Esophagus squamous epithelium (tissue), 4 donors: ENCODE measurements around the gene OBSCN.

Experiments
- POLR2A ChIP-seq, 4 donors: fragments of 450-650 bp; IDR thresholded peaks; one replicate each; pipeline ENCODE4 v1.6.1; 2017; ENCODE audit warnings: antibody characterized with exemption in 4 of 4, mild to moderate bottlenecking in 4 of 4, moderate library complexity in 3 of 4
- TF ChIP-seq, protein P1 (sequence below), 6 experiments: fragments of 450-650 bp in 4 of 6; fragments of 200-600 bp in 2 of 6; sonication (generic) in 2 of 6; IDR thresholded peaks; one replicate each; pipeline ENCODE4 v1.5.1; 2016 to 2019; ENCODE audit warnings: antibody characterized with exemption in 6 of 6, mild to moderate bottlenecking in 4 of 6, moderate library complexity in 4 of 6

DNA sequence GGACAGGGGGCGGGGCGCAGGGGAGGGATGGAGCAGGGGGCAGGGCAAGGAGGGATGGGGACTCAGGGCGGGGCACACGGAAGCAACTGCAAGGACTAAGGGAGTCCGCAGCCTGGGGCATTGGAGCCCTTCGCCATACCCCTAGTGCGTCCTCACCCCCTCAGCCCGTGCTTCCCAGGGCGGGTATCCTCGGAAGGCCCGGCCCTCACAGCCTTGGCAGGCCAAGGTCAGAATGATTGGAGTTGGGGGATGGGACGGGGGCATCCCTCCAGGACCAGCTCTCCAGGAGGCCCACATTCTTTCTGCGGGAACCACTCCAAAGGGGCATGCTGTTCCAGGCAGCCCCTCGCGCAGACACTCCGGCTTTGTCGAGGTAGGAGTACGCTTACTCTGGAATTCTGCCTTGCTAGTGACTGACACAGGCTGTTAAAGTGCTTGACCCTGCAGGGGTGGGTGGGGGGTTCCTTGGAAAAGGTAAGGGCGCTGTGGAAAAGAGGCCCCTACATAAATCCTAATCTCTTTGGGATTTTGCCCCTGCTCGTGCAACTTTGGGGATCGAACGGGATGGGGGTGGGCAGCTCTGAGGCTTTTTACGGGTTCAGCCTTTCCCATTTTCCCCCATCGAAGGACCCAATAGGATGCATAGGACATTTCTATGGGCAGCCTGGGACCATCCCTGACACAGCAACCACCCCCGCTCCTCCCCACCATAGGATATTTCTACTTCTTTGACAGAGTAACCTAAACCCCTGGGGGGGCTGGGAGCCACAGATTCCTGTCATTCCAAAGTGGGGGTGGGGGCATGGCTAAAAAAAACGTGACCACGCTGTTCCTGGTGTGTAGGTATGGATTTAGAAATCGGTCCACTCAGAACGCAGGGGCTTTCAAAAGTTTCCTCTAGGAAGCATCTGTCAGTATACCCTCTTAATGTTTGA is 199.5 kb downstream of the OBSCN start:
- TF ChIP-seq, protein P1, sequence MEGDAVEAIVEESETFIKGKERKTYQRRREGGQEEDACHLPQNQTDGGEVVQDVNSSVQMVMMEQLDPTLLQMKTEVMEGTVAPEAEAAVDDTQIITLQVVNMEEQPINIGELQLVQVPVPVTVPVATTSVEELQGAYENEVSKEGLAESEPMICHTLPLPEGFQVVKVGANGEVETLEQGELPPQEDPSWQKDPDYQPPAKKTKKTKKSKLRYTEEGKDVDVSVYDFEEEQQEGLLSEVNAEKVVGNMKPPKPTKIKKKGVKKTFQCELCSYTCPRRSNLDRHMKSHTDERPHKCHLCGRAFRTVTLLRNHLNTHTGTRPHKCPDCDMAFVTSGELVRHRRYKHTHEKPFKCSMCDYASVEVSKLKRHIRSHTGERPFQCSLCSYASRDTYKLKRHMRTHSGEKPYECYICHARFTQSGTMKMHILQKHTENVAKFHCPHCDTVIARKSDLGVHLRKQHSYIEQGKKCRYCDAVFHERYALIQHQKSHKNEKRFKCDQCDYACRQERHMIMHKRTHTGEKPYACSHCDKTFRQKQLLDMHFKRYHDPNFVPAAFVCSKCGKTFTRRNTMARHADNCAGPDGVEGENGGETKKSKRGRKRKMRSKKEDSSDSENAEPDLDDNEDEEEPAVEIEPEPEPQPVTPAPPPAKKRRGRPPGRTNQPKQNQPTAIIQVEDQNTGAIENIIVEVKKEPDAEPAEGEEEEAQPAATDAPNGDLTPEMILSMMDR (IDR thresholded peaks at IDR 0.05) = no peak
- TF ChIP-seq POLR2A (IDR thresholded peaks at IDR 0.05) = no peak
